Endothelial cell of umbilical vein (primary cell): Measurements from ENCODE around the gene TNIK.

Experiments used
- GATA2 ChIP-seq: IDR thresholded peaks from 2 replicates; pipeline ENCODE4 v1.7.0; 2011; ENCODE audit warnings: low read depth, mild to moderate bottlenecking, moderate library complexity, mixed read lengths, low read length; ENCODE audit not compliant: insufficient read length, insufficient read depth
- POLR2A ChIP-seq: IDR thresholded peaks from 2 replicates; pipeline ENCODE4 v1.6.1; 2012; ENCODE audit warnings: low read depth, mild to moderate bottlenecking, control low read depth, low read length
- TF ChIP-seq, protein P1 (sequence below), 2 donors: IDR thresholded peaks; 1 replicate in 1 of 2; 2 replicates in 1 of 2; pipeline ENCODE4 v1.5.1; 2011; ENCODE audit warnings: low read length in 2 of 2, mild to moderate bottlenecking in 2 of 2, moderate library complexity in 2 of 2, control low read depth in 1 of 2, inconsistent platforms in 1 of 2, low read depth in 1 of 2; ENCODE audit not compliant: insufficient read depth in 1 of 2; ENCODE audit errors: extremely low read depth in 1 of 2

DNA sequence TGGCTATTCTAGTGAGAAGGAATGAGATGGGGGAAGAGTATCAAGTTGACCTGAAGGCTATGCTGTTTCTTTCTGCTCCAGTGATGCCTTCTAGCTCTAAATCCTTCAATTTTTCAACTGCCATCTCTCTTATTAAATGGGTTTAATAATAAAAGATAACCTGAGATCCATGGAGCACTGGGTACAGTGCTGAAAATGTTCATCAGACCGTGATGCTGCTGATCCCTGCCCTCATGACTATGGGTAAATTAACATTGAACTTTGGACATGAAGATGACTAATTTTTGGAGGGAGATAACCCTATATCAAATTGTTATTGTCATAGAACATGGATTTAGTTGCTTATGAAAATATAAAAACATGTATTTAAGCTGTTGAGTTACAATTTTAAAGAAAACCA is 406.0 kb downstream of the TNIK start:
- TF ChIP-seq GATA2 (no peak), POLR2A (no peak)
- TF ChIP-seq, protein P1, sequence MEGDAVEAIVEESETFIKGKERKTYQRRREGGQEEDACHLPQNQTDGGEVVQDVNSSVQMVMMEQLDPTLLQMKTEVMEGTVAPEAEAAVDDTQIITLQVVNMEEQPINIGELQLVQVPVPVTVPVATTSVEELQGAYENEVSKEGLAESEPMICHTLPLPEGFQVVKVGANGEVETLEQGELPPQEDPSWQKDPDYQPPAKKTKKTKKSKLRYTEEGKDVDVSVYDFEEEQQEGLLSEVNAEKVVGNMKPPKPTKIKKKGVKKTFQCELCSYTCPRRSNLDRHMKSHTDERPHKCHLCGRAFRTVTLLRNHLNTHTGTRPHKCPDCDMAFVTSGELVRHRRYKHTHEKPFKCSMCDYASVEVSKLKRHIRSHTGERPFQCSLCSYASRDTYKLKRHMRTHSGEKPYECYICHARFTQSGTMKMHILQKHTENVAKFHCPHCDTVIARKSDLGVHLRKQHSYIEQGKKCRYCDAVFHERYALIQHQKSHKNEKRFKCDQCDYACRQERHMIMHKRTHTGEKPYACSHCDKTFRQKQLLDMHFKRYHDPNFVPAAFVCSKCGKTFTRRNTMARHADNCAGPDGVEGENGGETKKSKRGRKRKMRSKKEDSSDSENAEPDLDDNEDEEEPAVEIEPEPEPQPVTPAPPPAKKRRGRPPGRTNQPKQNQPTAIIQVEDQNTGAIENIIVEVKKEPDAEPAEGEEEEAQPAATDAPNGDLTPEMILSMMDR (IDR thresholded peaks at IDR 0.05; ENCODE audit: extremely low read depth in 1 of 2, insufficient read depth in 1 of 2, low read depth in 1 of 2, low read length in 2 of 2): no peak
